ENCODE data around the gene RNF208.
A peak's percentile ranks its signal among the peaks of the same experiment; 100 is the strongest.

Gene RNF208

DNA sequence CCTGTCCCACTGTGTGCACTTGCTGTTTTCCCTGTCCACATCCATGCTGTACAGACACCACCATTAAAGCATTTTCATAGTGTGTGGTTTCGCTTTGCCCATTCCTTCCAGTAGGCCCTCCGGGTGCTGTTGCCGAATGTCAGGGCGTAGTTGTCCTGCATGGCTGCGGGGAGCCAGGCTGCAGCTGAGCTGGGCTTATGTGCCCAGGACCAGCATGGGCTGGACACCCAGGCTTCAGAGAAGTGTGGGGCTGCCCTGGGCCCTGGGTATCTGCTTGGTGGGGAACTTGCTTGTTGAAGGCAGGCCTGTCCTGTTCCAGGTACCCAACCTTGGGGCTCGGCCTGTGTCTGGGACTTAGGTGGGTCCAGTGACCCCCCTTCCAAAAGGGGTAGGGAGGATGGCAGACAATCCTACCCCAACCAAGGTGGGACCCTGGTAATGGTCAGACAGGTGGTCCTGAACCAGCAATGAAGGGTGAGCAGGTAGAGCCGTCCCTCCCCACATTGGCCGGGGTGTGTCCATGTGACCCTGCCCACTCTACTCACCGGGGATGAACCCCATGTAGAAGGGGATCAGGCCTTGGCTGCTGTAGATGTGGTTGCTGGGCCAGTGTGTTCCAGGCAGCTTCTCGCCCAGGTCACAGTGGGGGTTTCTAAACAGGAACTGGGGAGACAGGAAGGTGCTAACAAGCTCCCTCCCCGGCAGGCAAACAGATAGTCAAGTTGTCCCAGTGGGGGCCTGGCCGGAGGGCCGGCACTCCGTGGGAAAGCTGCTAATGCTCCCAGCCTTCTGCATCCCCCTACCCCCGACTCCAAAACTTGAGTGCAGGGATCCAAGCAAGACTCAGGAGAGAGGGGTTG, 21.8 kb upstream of the RNF208 start:
- TF ChIP-seq YY1 (IDR thresholded peaks at IDR 0.05; ENCODE audit: low read depth) (peak; percentile 27; the same call in 1 of the 2 replicates), TCF12 (IDR thresholded peaks at IDR 0.05; ENCODE audit: low read depth) (0 out of 2 replicates have a peak, but pooled peaks have one; percentile 14), CEBPB (IDR thresholded peaks at IDR 0.05) (no peak), EP300 (IDR thresholded peaks at IDR 0.05; ENCODE audit: borderline replicate concordance) (0 out of 2 replicates have a peak, but pooled peaks have one; percentile 6), TAF1 (IDR thresholded peaks at IDR 0.05; ENCODE audit: low read depth) (no peak)

DNA sequence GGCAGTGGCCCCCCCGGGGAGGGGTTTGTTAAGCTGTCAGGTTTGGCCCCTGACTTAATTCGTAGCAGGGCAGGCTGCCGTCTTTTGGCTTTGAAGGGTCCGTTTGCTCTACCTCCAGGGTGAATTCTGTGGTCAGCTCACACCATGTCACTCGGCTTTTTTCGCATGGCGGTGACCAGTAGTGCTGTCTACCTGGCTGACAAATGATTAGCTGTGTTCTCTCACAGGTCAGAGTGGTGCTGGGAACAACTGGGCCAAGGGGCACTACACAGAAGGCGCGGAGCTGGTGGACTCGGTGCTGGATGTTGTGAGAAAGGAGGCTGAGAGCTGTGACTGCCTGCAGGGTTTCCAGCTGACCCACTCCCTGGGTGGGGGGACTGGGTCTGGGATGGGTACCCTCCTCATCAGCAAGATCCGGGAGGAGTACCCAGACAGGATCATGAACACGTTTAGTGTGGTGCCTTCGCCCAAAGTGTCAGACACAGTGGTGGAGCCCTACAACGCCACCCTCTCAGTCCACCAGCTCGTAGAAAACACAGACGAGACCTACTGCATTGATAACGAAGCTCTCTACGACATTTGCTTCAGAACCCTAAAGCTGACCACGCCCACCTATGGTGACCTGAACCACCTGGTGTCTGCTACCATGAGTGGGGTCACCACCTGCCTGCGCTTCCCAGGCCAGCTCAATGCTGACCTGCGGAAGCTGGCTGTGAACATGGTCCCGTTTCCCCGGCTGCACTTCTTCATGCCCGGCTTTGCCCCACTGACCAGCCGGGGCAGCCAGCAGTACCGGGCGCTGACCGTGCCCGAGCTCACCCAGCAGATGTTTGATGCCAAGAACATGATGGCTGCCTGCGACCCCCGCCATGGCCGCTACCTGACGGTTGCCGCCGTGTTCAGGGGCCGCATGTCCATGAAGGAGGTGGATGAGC, 20.5 kb upstream of the RNF208 start:
- TF ChIP-seq TCF12 (IDR thresholded peaks at IDR 0.05; ENCODE audit: low read depth) (no peak), YY1 (IDR thresholded peaks at IDR 0.05; ENCODE audit: low read depth) (no peak), TEAD4 (IDR thresholded peaks at IDR 0.05) (no peak), EGR1 (IDR thresholded peaks at IDR 0.05) (no peak), NFIC (IDR thresholded peaks at IDR 0.05) (no peak), CREB1 (IDR thresholded peaks at IDR 0.05; ENCODE audit: low read depth) (no peak), CEBPB (IDR thresholded peaks at IDR 0.05) (no peak), ZBTB7A (IDR thresholded peaks at IDR 0.05; ENCODE audit: low read depth) (no peak), RAD21 (IDR thresholded peaks at IDR 0.05; ENCODE audit: low read depth) (no peak), EP300 (IDR thresholded peaks at IDR 0.05; ENCODE audit: borderline replicate concordance) (no peak), FOXM1 (IDR thresholded peaks at IDR 0.05; ENCODE audit: borderline replicate concordance, low read depth) (no peak), TAF1 (IDR thresholded peaks at IDR 0.05; ENCODE audit: low read depth) (no peak)
- TF ChIP-seq, protein P1, sequence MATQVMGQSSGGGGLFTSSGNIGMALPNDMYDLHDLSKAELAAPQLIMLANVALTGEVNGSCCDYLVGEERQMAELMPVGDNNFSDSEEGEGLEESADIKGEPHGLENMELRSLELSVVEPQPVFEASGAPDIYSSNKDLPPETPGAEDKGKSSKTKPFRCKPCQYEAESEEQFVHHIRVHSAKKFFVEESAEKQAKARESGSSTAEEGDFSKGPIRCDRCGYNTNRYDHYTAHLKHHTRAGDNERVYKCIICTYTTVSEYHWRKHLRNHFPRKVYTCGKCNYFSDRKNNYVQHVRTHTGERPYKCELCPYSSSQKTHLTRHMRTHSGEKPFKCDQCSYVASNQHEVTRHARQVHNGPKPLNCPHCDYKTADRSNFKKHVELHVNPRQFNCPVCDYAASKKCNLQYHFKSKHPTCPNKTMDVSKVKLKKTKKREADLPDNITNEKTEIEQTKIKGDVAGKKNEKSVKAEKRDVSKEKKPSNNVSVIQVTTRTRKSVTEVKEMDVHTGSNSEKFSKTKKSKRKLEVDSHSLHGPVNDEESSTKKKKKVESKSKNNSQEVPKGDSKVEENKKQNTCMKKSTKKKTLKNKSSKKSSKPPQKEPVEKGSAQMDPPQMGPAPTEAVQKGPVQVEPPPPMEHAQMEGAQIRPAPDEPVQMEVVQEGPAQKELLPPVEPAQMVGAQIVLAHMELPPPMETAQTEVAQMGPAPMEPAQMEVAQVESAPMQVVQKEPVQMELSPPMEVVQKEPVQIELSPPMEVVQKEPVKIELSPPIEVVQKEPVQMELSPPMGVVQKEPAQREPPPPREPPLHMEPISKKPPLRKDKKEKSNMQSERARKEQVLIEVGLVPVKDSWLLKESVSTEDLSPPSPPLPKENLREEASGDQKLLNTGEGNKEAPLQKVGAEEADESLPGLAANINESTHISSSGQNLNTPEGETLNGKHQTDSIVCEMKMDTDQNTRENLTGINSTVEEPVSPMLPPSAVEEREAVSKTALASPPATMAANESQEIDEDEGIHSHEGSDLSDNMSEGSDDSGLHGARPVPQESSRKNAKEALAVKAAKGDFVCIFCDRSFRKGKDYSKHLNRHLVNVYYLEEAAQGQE (IDR thresholded peaks at IDR 0.05; ENCODE audit: low read depth): no peak
- TF ChIP-seq, protein P2, sequence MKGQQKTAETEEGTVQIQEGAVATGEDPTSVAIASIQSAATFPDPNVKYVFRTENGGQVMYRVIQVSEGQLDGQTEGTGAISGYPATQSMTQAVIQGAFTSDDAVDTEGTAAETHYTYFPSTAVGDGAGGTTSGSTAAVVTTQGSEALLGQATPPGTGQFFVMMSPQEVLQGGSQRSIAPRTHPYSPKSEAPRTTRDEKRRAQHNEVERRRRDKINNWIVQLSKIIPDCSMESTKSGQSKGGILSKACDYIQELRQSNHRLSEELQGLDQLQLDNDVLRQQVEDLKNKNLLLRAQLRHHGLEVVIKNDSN (IDR thresholded peaks at IDR 0.05): no peak
- TF ChIP-seq, protein P3, sequence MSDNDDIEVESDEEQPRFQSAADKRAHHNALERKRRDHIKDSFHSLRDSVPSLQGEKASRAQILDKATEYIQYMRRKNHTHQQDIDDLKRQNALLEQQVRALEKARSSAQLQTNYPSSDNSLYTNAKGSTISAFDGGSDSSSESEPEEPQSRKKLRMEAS (IDR thresholded peaks at IDR 0.05): no peak

DNA sequence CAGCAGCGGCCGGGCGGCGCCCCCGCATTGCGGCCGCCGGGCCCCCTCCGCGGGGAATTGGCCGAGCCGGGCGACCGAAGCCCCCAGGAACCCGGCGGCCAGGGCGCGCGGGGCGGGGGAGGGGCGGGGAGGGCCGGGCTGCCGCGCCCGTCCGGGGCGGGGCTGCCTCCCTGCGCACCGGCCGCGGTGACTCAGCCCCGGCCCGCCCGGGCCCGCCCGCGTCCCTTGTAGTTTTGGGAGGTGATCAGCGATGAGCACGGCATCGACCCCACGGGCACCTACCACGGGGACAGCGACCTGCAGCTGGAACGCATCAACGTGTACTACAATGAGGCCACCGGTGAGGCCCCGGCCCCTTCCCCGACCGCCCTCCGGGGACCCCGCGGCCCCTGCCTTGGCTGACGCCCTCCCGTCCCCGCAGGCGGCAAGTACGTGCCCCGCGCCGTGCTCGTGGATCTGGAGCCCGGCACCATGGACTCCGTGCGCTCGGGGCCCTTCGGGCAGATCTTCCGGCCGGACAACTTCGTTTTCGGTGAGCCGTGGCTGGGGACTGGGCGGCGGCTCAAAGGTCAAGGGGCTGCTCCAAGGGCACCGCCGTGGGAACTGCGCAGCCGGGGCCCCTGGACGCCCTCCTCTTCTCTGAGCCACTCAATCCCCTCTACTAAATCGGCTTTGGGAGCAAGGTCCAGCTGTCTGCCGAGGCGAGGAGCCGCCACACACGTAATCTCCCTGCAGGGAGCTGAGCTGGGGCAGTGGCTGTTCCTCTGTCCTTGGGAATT, 19.6 kb upstream of the RNF208 start:
- TF ChIP-seq RAD21 (IDR thresholded peaks at IDR 0.05; ENCODE audit: low read depth) (no peak), CREB1 (IDR thresholded peaks at IDR 0.05; ENCODE audit: low read depth) (no peak), ZBTB7A (IDR thresholded peaks at IDR 0.05; ENCODE audit: low read depth) (no peak), EP300 (IDR thresholded peaks at IDR 0.05; ENCODE audit: borderline replicate concordance) (no peak), CEBPB (IDR thresholded peaks at IDR 0.05) (no peak), NFIC (IDR thresholded peaks at IDR 0.05) (no peak), TEAD4 (IDR thresholded peaks at IDR 0.05) (no peak), TAF1 (IDR thresholded peaks at IDR 0.05; ENCODE audit: low read depth) (no peak), EGR1 (IDR thresholded peaks at IDR 0.05) (no peak)
- TF ChIP-seq, protein P1 (IDR thresholded peaks at IDR 0.05; ENCODE audit: low read depth): no peak
- TF ChIP-seq, protein P2 (IDR thresholded peaks at IDR 0.05): no peak
- TF ChIP-seq, protein P3 (IDR thresholded peaks at IDR 0.05): no peak

DNA sequence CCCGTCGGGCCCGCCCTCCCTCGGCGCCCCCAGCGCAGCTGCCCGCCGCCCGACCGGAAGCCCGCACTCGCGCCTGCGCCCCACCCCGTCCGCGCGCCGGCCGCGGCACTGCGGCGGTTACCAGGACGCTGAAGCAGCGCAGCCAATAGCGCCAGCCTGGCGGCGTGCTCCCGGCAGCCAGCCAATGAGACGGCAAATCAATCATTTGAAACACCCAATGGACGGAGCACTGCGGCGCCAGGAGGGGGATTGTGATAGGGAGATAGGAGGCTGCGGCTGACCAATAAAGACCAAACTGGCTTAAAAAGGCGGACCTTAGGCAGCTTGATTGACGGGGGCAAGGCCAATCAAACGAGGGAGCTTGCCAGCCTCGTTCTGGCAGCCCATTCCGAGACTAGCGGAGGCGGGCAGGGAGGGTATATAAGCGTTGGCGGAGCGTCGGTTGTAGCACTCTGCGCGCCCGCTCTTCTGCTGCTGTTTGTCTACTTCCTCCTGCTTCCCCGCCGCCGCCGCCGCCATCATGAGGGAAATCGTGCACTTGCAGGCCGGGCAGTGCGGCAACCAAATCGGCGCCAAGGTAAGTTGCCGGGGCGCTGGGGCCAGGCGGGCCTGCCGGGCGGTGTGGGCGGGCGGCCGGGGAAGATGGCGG, 18.9 kb upstream of the RNF208 start, which contains the start of gene TUBB4B:
Gene TUBB4B (plus strand): TSS at position 447 of the 649 bp plus-strand sequence. CDS start 74 bp downstream, at position 521.
- TF ChIP-seq TCF12 (IDR thresholded peaks at IDR 0.05; ENCODE audit: low read depth): peak; percentile 43; the same call in 1 of the 2 replicates
- TF ChIP-seq CEBPB (IDR thresholded peaks at IDR 0.05): no peak
- TF ChIP-seq EP300 (IDR thresholded peaks at IDR 0.05; ENCODE audit: borderline replicate concordance): peak; percentile 60; the same call in 1 of the 2 replicates
- peak; percentile 98 for TF ChIP-seq TAF1 (IDR thresholded peaks at IDR 0.05; ENCODE audit: low read depth)
- TF ChIP-seq EGR1 (IDR thresholded peaks at IDR 0.05): peak; percentile 80
- TF ChIP-seq TEAD4 (IDR thresholded peaks at IDR 0.05): peak; percentile 73
- TF ChIP-seq, protein P1 (IDR thresholded peaks at IDR 0.05; ENCODE audit: low read depth): no peak
- no peak for TF ChIP-seq RAD21 (IDR thresholded peaks at IDR 0.05; ENCODE audit: low read depth)
- no peak for TF ChIP-seq ZBTB7A (IDR thresholded peaks at IDR 0.05; ENCODE audit: low read depth)
- peak; percentile 95 for TF ChIP-seq YY1 (IDR thresholded peaks at IDR 0.05; ENCODE audit: low read depth)
- peak; percentile 93 for TF ChIP-seq FOXM1 (IDR thresholded peaks at IDR 0.05; ENCODE audit: borderline replicate concordance, low read depth)
- 0 out of 2 replicates have a peak, but pooled peaks have one; percentile 23 for TF ChIP-seq NFIC (IDR thresholded peaks at IDR 0.05)
- TF ChIP-seq CREB1 (IDR thresholded peaks at IDR 0.05; ENCODE audit: low read depth): no peak; the same call in 1 of the 2 replicates
- TF ChIP-seq, protein P2 (IDR thresholded peaks at IDR 0.05): peak; percentile 45
- TF ChIP-seq, protein P3 (IDR thresholded peaks at IDR 0.05): peak; percentile 40; the same call in 1 of the 2 replicates
